Heart right ventricle (tissue), 16 donors: ENCODE measurements around the gene ASAP2. TPM values are rescaled to one million over a fixed set of nuclear protein-coding genes. Genes with fewer than 3 reads are reported as not detected.

Source experiments
- ATAC-seq, 8 donors: fragments of 200-7000 bp; cut with Tn5 transposase; one replicate each; pipeline ENCODE4 v1.9.1; 2020; ENCODE audit warnings: mild to moderate bottlenecking in 8 of 8, moderate library complexity in 8 of 8, moderate number of reproducible peaks in 1 of 8
- DNase-seq, 2 donors: peaks; one replicate each; pipeline ENCODE4 v3.0.0-alpha.2; 2020
- H3K27ac ChIP-seq, 10 donors: fragments of 200-600 bp; sonication (generic) in 2 of 10; one replicate each; pipeline versions ENCODE4 v1.5.0 to v1.8.0; 2020 to 2022; ENCODE audit warnings: mild to moderate bottlenecking in 3 of 10
- H3K27me3 ChIP-seq, 7 donors: fragments of 200-600 bp; one replicate each; pipeline ENCODE4 v1.8.0; 2021 to 2022; ENCODE audit warnings: mild to moderate bottlenecking in 2 of 7
- H3K36me3 ChIP-seq, 9 donors: fragments of 200-600 bp; sonication (generic) in 1 of 9; one replicate each; pipeline versions ENCODE4 v1.5.0 to v1.8.0; 2020 to 2022; ENCODE audit warnings: mild to moderate bottlenecking in 2 of 9
- H3K4me1 ChIP-seq, 9 donors: fragments of 200-600 bp; sonication (generic) in 1 of 9; one replicate each; pipeline versions ENCODE4 v1.5.0 to v1.8.0; 2020 to 2022; ENCODE audit warnings: mild to moderate bottlenecking in 4 of 9
- H3K4me3 ChIP-seq, 10 donors: fragments of 200-600 bp; sonication (generic) in 2 of 10; one replicate each; pipeline versions ENCODE4 v1.5.0 to v1.8.0; 2020 to 2022; ENCODE audit warnings: mild to moderate bottlenecking in 7 of 10, moderate library complexity in 2 of 10
- H3K9me3 ChIP-seq, 11 donors: fragments of 200-600 bp in 10 of 11; sonication (generic) in 2 of 11; one replicate each; pipeline versions ENCODE4 v1.5.0 to v1.8.0; 2013 to 2022; ENCODE audit warnings: mild to moderate bottlenecking in 2 of 11, control low read depth in 1 of 11, moderate library complexity in 1 of 11
- WGBS, 2 donors: extraction: QIAGEN DNeasy Blood & Tissue Kit; methylation state at CpG; one replicate each; pipeline ENCODE4 v1.1.7; 2013; ENCODE audit warnings: inconsistent platforms in 1 of 2; 5-methylcytosine and 5-hydroxymethylcytosine counted together
- intact Hi-C, 10 donors: fragments of 100-400 bp; cut with DNase I; formaldehyde crosslinking; loops; one replicate each; pipeline versions ENCODE4 v1.11.1 to v1.14.2; 2022
- polyA plus RNA-seq, 2 donors: library from polyadenylated mRNA; stranded (reverse); fragments of 200-250 nt; gene quantifications; one replicate each; pipeline ENCODE4 v1.2.3, GENCODE V29; 2013
- total RNA-seq, 10 donors: library from RNA; stranded (reverse); fragmentation: NEBNext Ultra II Directional in 3 of 10; extraction: Animal tissue kit (Norgen Biotek cat#: 25700) in 3 of 10; gene quantifications; one replicate each; pipeline versions ENCODE4 v1.2.1 to v1.2.4, GENCODE V29; 2021 to 2023
- TF ChIP-seq, protein P1 (sequence below), 9 donors: fragments of 200-600 bp; sonication (generic) in 2 of 9; IDR thresholded peaks; one replicate each; pipeline versions ENCODE4 v1.5.0 to v1.8.0; 2021 to 2022; ENCODE audit warnings: antibody characterized with exemption in 9 of 9, mild to moderate bottlenecking in 5 of 9, moderate library complexity in 1 of 9
- donor health status: Arrhythmogenic right ventricular cardiomyopathy.
- donor health status: ischemic (EF 13 %, LVEDD 7.1; RV severe dilation, severe dysfunction).
- donor health status: healthy with polysubstance abuse.
- donor health status: DM: no; HTN: yes; CAD: no.
- donor health status: DM: no; HTN: no; CAD: no.
- donor health status: ischemic (EF 25% LVEDD 6.9; RV normal size, moderate dysfunction).
- donor health status: ischemic (EF 25% LVEDD 5.7; RV mildly dilated, moderate dysfunction).
- donor health status: healthy.
- donor health status: DM: yes; HTN: yes; CAD: no.
- donor health status: Ischemic cardiomyopathy.
- donor health status: ischemic (EF 35%, LVEDD 5.7; RV mildly dilated, moderate dysfunction).
- donor health status: nonischemic (EF 11% LVEDD 7.7; RV severe dilation, severe dysfunction).
- donor health status: DM: yes; HTN: yes; CAD: no.
- donor health status: PGD.
- donor health status: ischemic (EF 29% LVEDD 5.4; RV normal size, mild dysfunction).
- donor health status: nonischemic (EF 23%, LVEDD 6.1; RV moderate dilation, normal function).

Gene ASAP2
- total and polyA plus RNA-seq, 12 donors: 5.4 to 17.3 (median 11.8) TPM

DNA sequence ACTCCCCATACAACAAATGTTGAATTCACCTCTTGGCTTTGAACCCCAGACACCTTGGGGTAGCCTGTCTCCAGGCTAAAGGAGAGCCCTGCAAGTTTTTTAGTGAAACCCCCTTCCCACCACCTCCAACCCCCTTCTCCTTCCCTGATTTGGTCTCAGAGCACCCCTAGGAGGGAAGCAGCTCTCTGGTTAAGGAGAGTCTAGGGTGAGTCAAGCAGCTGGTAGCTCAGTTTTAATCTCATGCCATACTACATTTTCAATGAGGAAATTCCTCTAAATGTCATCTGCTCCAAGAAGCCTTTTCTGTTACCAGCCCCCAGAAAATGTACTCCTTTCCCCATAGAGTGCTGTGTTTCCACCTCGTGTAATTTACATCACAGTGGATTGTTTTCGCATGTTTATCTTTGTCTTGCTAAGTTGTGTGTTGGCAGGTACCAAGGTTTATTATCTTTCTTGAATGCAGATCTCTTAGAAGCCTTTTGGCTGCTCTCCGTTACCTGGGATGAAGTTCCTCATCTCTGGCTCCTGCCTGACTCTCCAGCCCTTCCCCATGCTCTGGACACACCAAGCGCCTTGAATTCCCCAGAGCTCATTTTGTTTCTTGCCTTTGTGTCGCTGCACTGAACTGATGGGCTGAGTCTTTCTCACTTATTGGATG, 82.2 kb downstream of the ASAP2 start:
- intact Hi-C loops: no loop called here
- Histone ChIP-seq H3K9me3 (no peaks in the 10 kb centered on the region), H3K4me3 (no peak overlapping the region), H3K27ac (no peak overlapping the region), H3K27me3 (no peaks in the 10 kb centered on the region), H3K4me1 (peaks cover 0 to 52% (median 15%) of the 10 kb centered on the region in 9 donors), H3K36me3 (peaks cover 0 to 19% (median 0%) of the 10 kb centered on the region in 9 donors)
- ATAC-seq (no peak), DNase-seq (no peak)
- WGBS, 2 donors: 82 to 83% methylated on average over 5 of the region's 5 CpGs
- TF ChIP-seq, protein P1, sequence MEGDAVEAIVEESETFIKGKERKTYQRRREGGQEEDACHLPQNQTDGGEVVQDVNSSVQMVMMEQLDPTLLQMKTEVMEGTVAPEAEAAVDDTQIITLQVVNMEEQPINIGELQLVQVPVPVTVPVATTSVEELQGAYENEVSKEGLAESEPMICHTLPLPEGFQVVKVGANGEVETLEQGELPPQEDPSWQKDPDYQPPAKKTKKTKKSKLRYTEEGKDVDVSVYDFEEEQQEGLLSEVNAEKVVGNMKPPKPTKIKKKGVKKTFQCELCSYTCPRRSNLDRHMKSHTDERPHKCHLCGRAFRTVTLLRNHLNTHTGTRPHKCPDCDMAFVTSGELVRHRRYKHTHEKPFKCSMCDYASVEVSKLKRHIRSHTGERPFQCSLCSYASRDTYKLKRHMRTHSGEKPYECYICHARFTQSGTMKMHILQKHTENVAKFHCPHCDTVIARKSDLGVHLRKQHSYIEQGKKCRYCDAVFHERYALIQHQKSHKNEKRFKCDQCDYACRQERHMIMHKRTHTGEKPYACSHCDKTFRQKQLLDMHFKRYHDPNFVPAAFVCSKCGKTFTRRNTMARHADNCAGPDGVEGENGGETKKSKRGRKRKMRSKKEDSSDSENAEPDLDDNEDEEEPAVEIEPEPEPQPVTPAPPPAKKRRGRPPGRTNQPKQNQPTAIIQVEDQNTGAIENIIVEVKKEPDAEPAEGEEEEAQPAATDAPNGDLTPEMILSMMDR (IDR thresholded peaks at IDR 0.05): no peak

GRCh38 chr2:9291331-9291730, 84.7 kb downstream of the ASAP2 start:
- no peak for ATAC-seq
- Histone ChIP-seq H3K27me3 (no peaks in the 10 kb centered on the region), H3K36me3 (peaks cover 0 to 19% (median 0%) of the 10 kb centered on the region in 9 donors), H3K4me1 (peaks cover 0 to 37% (median 7%) of the 10 kb centered on the region in 9 donors), H3K9me3 (no peaks in the 10 kb centered on the region), H3K27ac (no peak overlapping the region), H3K4me3 (no peak overlapping the region)
- intact Hi-C loops: no loop called here
- DNase-seq: no peak
- TF ChIP-seq, protein P1 (IDR thresholded peaks at IDR 0.05): no peak
- WGBS, 2 donors: 76 to 84% methylated on average over 12 of the region's 12 CpGs

- peaks cover 0 to 19% (median 0%) of the 10 kb centered on the region in 9 donors for H3K36me3 ChIP-seq
- intact Hi-C loops: no loop called here
- no peaks in the 10 kb centered on the region for H3K9me3 ChIP-seq
- whole genome bisulfite sequencing, 2 donors: 86 to 92% methylated on average over 5 of the region's 5 CpGs
- H3K4me3 ChIP-seq: no peak overlapping the region
- no peak overlapping the region for H3K27ac ChIP-seq
- H3K4me1 ChIP-seq: peaks cover 0 to 37% (median 8%) of the 10 kb centered on the region in 9 donors
- TF ChIP-seq, protein P1 (IDR thresholded peaks at IDR 0.05): no peak
- no peak for ATAC-seq
- no peak for DNase-seq
- H3K27me3 ChIP-seq: no peaks in the 10 kb centered on the region
These were observed 85.3 kb downstream of the ASAP2 start for GRCh38 chr2:9291866-9292265.

GRCh38 chr2:9292426-9292825, 85.8 kb downstream of the ASAP2 start:
- H3K9me3 ChIP-seq: no peaks in the 10 kb centered on the region
- ATAC-seq (no peak), DNase-seq (no peak)
- peaks cover 0 to 15% (median 0%) of the 10 kb centered on the region in 9 donors for H3K36me3 ChIP-seq
- TF ChIP-seq, protein P1 (IDR thresholded peaks at IDR 0.05): no peak
- intact Hi-C loops: no loop called here
- peaks cover 0 to 37% (median 13%) of the 10 kb centered on the region in 9 donors for H3K4me1 ChIP-seq
- no peaks in the 10 kb centered on the region for H3K27me3 ChIP-seq
- no peak overlapping the region for H3K27ac ChIP-seq
- WGBS, 2 donors: 84 to 86% methylated on average over 4 of the region's 4 CpGs
- H3K4me3 ChIP-seq: no peak overlapping the region
